AG10803 (cell line): ENCODE data around the gene SLAMF8.

Experiments
- DNase-seq: peaks from one replicate; pipeline ENCODE4 v3.0.0; 2010; ENCODE audit warnings: low read depth
- H3K4me3 ChIP-seq: 2 replicates; pipeline ENCODE4 v1.5.1; 2011; ENCODE audit warnings: mild to moderate bottlenecking, low read length, control low read depth
- TF ChIP-seq, protein P1 (sequence below): conservative IDR thresholded peaks from 2 replicates; pipeline ENCODE4 v1.5.1; 2011; ENCODE audit warnings: mild to moderate bottlenecking, low read length, control low read depth, inconsistent platforms

The SLAMF8 gene

DNA sequence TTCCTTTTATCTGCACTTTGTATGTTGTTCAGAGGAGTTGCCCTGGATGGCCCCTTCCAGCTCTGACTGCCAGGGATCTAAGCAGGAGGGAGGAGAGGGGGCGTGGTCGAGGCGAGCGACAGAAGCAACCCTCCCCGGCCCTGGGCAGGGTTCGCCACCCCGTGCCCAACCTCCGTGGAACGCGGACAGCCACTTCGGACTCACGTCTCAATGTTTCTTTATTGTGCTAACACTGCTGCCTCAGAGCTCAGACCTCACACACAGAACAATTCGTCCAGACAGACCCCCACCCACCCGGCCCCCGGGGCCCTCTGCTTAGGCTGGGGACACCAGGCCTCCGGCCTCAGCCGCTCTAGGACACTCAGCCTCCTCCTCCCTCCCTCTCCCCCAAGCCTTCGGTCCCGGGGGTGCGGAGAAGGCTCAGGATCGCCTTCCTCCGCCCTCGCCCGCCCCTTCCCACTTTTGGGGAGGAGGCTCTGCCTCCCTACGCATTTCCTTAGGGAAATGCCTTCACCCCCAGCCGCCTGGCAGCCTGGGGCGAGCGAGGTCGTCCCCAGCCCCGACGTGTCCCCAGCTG, 27.5 kb downstream of the SLAMF8 start:
- TF ChIP-seq, protein P1, sequence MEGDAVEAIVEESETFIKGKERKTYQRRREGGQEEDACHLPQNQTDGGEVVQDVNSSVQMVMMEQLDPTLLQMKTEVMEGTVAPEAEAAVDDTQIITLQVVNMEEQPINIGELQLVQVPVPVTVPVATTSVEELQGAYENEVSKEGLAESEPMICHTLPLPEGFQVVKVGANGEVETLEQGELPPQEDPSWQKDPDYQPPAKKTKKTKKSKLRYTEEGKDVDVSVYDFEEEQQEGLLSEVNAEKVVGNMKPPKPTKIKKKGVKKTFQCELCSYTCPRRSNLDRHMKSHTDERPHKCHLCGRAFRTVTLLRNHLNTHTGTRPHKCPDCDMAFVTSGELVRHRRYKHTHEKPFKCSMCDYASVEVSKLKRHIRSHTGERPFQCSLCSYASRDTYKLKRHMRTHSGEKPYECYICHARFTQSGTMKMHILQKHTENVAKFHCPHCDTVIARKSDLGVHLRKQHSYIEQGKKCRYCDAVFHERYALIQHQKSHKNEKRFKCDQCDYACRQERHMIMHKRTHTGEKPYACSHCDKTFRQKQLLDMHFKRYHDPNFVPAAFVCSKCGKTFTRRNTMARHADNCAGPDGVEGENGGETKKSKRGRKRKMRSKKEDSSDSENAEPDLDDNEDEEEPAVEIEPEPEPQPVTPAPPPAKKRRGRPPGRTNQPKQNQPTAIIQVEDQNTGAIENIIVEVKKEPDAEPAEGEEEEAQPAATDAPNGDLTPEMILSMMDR: no peak
- DNase-seq: peak; percentile 58

GRCh38 chr1:159854693-159855192, 28.1 kb downstream of the SLAMF8 start:
- peak; percentile 89 for DNase-seq
- TF ChIP-seq, protein P1: no peak
- H3K4me3 ChIP-seq: peak overlapping the region; percentile 74

More for the DNA sequence above, 27.5 kb downstream of the SLAMF8 start:
- peak overlapping the region; percentile 74 for H3K4me3 ChIP-seq

- TF ChIP-seq, protein P1: no peak
- no peak for DNase-seq
- H3K4me3 ChIP-seq: peak overlapping the region; percentile 74
Measured at GRCh38 chr1:159855709-159856108, 29.0 kb downstream of the SLAMF8 start.

GRCh38 chr1:159856576-159856975, 29.9 kb downstream of the SLAMF8 start:
- TF ChIP-seq, protein P1: no peak
- no peak for DNase-seq
- no peak overlapping the region for H3K4me3 ChIP-seq

DNA sequence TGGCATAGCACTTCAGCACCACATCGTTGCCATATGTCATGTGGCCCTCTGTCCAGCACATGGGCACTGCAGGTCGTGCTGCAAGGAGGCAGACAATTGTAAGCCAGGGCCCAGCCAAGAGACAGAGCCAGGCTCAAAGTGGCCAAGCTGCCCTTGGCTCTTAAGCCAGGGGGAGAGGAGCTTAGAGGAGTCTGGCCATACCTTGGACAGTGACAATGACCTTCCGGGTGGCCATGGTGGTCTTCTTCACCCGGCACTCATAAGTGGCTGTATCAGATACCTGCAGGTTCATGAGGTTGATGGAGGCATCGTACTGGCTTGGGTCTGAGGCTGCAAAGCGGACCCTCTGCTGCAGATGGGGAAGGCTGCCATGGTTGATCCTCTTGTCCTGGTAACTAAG, 31.2 kb downstream of the SLAMF8 start:
- no peak for DNase-seq
- TF ChIP-seq, protein P1: no peak

GRCh38 chr1:159859767-159860322, 33.2 kb downstream of the SLAMF8 start:
- DNase-seq: no peak
- no peak overlapping the region for H3K4me3 ChIP-seq
- TF ChIP-seq, protein P1: no peak

More for the DNA sequence above, 31.2 kb downstream of the SLAMF8 start:
- H3K4me3 ChIP-seq: no peak overlapping the region

GRCh38 chr1:159860456-159860855, 33.8 kb downstream of the SLAMF8 start:
- no peak overlapping the region for H3K4me3 ChIP-seq
- TF ChIP-seq, protein P1: no peak
- DNase-seq: no peak
